CD14-positive monocyte (primary cell): ENCODE measurements around the gene NTM. TPM values are rescaled to one million over a fixed set of nuclear protein-coding genes. Genes with fewer than 3 reads are reported as not detected.

Experiments
- DNase-seq, 3 donors: peaks; one replicate each; pipeline ENCODE4 v3.0.0-alpha.2; 2011 to 2022
- H2AFZ ChIP-seq: 2 replicates; pipeline ENCODE4 v1.6.0; 2012; ENCODE audit warnings: mild to moderate bottlenecking, low read depth, low read length, inconsistent platforms; ENCODE audit not compliant: insufficient read depth, poor library complexity, severe bottlenecking
- H3K27ac ChIP-seq, 2 donors: 1 replicate in 1 of 2; 2 replicates in 1 of 2; pipeline ENCODE4 v1.5.1; 2012 to 2013; ENCODE audit warnings: low read length in 2 of 2, control low read depth in 1 of 2, inconsistent platforms in 1 of 2, low read depth in 1 of 2, mild to moderate bottlenecking in 1 of 2
- H3K27me3 ChIP-seq, 2 donors: one replicate each; pipeline versions ENCODE4 v1.6.0 to v1.6.1; 2011 to 2013; ENCODE audit warnings: low read length in 2 of 2; ENCODE audit not compliant: control insufficient read depth in 2 of 2, insufficient read depth in 2 of 2
- H3K36me3 ChIP-seq, 2 donors: replicated peaks in 1 of 2; 1 replicate in 1 of 2; 2 replicates in 1 of 2; pipeline versions ENCODE4 v1.5.1 to v1.6.1; 2012 to 2013; ENCODE audit warnings: low read length in 2 of 2, control low read depth in 1 of 2, inconsistent platforms in 1 of 2, mild to moderate bottlenecking in 1 of 2; ENCODE audit not compliant: insufficient read depth in 2 of 2, control insufficient read depth in 1 of 2
- H3K4me1 ChIP-seq, 2 donors: 1 replicate in 1 of 2; 2 replicates in 1 of 2; pipeline versions ENCODE4 v1.5.1 to v1.6.1; 2012 to 2013; ENCODE audit warnings: low read length in 2 of 2, control low read depth in 1 of 2, inconsistent platforms in 1 of 2, mild to moderate bottlenecking in 1 of 2, moderate library complexity in 1 of 2; ENCODE audit not compliant: insufficient read depth in 2 of 2, control insufficient read depth in 1 of 2
- H3K4me2 ChIP-seq: replicated peaks from 2 replicates; pipeline ENCODE3; 2012; ENCODE audit warnings: low read length, moderate library complexity, mild to moderate bottlenecking; ENCODE audit not compliant: poor library complexity, severe bottlenecking; ENCODE audit errors: extremely low read depth
- H3K4me3 ChIP-seq, 3 experiments: fragments of 200-600 bp in 1 of 3; sonication (generic) in 1 of 3; replicated peaks in 1 of 3; 1 replicate in 2 of 3; 2 replicates in 1 of 3; pipeline ENCODE4 v1.5.1; 2011 to 2013; ENCODE audit warnings: low read length in 3 of 3, mild to moderate bottlenecking in 3 of 3, control low read depth in 2 of 3, low read depth in 2 of 3, inconsistent platforms in 1 of 3, moderate library complexity in 1 of 3
- H3K79me2 ChIP-seq: 2 replicates; pipeline ENCODE4 v1.6.0; 2012; ENCODE audit warnings: mild to moderate bottlenecking, control low read depth, inconsistent platforms, low read length, moderate library complexity; ENCODE audit not compliant: insufficient read depth
- H3K9ac ChIP-seq: 2 replicates; pipeline ENCODE4 v1.6.0; 2017; ENCODE audit warnings: low read length, mild to moderate bottlenecking; ENCODE audit not compliant: insufficient read depth, poor library complexity, severe bottlenecking
- H3K9me3 ChIP-seq, 2 donors: replicated peaks in 1 of 2; 1 replicate in 1 of 2; 2 replicates in 1 of 2; pipeline versions ENCODE4 v1.5.1 to v1.6.1; 2012 to 2013; ENCODE audit warnings: low read length in 2 of 2, control low read depth in 1 of 2; ENCODE audit not compliant: control insufficient read depth in 1 of 2, insufficient read depth in 1 of 2
- H4K20me1 ChIP-seq: 2 replicates; pipeline ENCODE4 v1.6.0; 2012; ENCODE audit warnings: mild to moderate bottlenecking, low read length, control low read depth, moderate library complexity; ENCODE audit not compliant: insufficient read depth
- H3K27ac Mint-ChIP-seq, 7 donors: one replicate each; pipeline ENCODE4 v1.8.0; 2020; ENCODE audit warnings: mild to moderate bottlenecking in 7 of 7, mixed read lengths in 7 of 7, moderate library complexity in 6 of 7, inconsistent platforms in 2 of 7
- H3K27me3 Mint-ChIP-seq, 3 donors: one replicate each; pipeline ENCODE4 v1.8.0; 2021 to 2022; ENCODE audit warnings: low read depth in 3 of 3, mild to moderate bottlenecking in 3 of 3, mixed read lengths in 3 of 3, moderate library complexity in 3 of 3, inconsistent platforms in 1 of 3
- H3K36me3 Mint-ChIP-seq, 2 donors: one replicate each; pipeline ENCODE4 v1.8.0; 2020; ENCODE audit warnings: mixed read lengths in 2 of 2, inconsistent platforms in 1 of 2, mild to moderate bottlenecking in 1 of 2
- H3K4me1 Mint-ChIP-seq: one replicate; pipeline ENCODE4 v1.8.0; 2020; ENCODE audit warnings: mild to moderate bottlenecking, mixed read lengths
- H3K4me3 Mint-ChIP-seq, 2 donors: one replicate each; pipeline ENCODE4 v1.8.0; 2020; ENCODE audit warnings: mild to moderate bottlenecking in 2 of 2, mixed read lengths in 2 of 2, moderate library complexity in 1 of 2
- H3K9me3 Mint-ChIP-seq, 7 donors: one replicate each; pipeline ENCODE4 v1.8.0; 2020 to 2022; ENCODE audit warnings: mixed read lengths in 7 of 7, mild to moderate bottlenecking in 6 of 7, moderate library complexity in 6 of 7, inconsistent platforms in 2 of 7
- WGBS: methylation state at CpG from one replicate; pipeline ENCODE4 v1.1.5; 2013; ENCODE audit warnings: missing lambda C conversion rate; ENCODE audit not compliant: insufficient coverage; 5-methylcytosine and 5-hydroxymethylcytosine counted together
- intact Hi-C, 2 donors: fragments of 100-400 bp; cut with micrococcal nuclease; formaldehyde crosslinking; loops; one replicate each; pipeline versions ENCODE4 v1.15.0 to v1.15.1; 2023
- polyA plus RNA-seq, 3 donors: library from polyadenylated mRNA; depleted of rRNA in 1 of 3; unstranded in 2 of 3; stranded (reverse) in 1 of 3; fragments of 300-500 nt in 2 of 3; fragments of >200 nt in 1 of 3; fragmentation: Illumina TruSeq in 2 of 3; gene quantifications; 1 replicate in 2 of 3; 2 replicates in 1 of 3; pipeline ENCODE4 v1.2.3, GENCODE V29; 2012 to 2021
- TF ChIP-seq, protein P1 (sequence below): fragments of 200-600 bp; IDR thresholded peaks from one replicate; pipeline ENCODE4 v1.8.0; 2022; ENCODE audit warnings: antibody characterized with exemption, mild to moderate bottlenecking

NTM gene
- polyA plus RNA-seq, 3 donors, result not detected

DNA sequence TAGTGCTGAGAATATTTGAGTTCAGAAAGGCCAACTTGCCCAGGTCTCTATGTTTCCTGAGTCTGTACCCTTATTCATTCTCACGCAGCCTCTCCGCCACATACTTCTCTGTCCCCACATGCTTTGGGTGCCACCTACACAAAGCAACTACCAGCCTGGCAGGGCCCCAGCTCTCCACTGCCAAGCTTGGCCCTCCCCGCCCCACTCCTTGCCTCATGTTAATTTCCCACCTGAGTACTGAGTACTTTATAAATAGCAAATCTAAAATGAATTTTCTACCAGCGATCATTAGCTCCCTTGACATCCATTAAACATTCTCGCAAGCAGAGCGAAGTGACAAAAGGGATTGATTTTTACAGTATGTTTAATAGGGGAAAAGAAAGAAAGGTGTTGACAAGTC, 20.8 kb downstream of the NTM start:
- Mint-ChIP-seq H3K27ac (no peak overlapping the region), H3K36me3 (no peaks in the 10 kb centered on the region), H3K27me3 (peaks cover 2 to 8% (median 2%) of the 10 kb centered on the region in 3 donors), H3K9me3 (peaks cover 0 to 2% (median 0%) of the 10 kb centered on the region in 7 donors), H3K4me3 (no peak overlapping the region), H3K4me1 (no peaks in the 10 kb centered on the region)
- Histone ChIP-seq H3K27ac (no peak overlapping the region), H3K9me3 (no peaks in the 10 kb centered on the region), H3K36me3 (no peaks in the 10 kb centered on the region), H3K9ac (no peak overlapping the region), H2AFZ (no peak overlapping the region), H3K79me2 (no peaks in the 10 kb centered on the region), H4K20me1 (no peaks in the 10 kb centered on the region), H3K27me3 (no peaks in the 10 kb centered on the region), H3K4me2 (no peak overlapping the region), H3K4me1 (no peaks in the 10 kb centered on the region), H3K4me3 (no peak overlapping the region)
- intact Hi-C loops, result no loop called here
- DNase-seq, result no peak
- TF ChIP-seq, protein P1, sequence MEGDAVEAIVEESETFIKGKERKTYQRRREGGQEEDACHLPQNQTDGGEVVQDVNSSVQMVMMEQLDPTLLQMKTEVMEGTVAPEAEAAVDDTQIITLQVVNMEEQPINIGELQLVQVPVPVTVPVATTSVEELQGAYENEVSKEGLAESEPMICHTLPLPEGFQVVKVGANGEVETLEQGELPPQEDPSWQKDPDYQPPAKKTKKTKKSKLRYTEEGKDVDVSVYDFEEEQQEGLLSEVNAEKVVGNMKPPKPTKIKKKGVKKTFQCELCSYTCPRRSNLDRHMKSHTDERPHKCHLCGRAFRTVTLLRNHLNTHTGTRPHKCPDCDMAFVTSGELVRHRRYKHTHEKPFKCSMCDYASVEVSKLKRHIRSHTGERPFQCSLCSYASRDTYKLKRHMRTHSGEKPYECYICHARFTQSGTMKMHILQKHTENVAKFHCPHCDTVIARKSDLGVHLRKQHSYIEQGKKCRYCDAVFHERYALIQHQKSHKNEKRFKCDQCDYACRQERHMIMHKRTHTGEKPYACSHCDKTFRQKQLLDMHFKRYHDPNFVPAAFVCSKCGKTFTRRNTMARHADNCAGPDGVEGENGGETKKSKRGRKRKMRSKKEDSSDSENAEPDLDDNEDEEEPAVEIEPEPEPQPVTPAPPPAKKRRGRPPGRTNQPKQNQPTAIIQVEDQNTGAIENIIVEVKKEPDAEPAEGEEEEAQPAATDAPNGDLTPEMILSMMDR, result no peak
- WGBS, result 100% methylated on average over 2 of the region's 6 CpGs

DNA sequence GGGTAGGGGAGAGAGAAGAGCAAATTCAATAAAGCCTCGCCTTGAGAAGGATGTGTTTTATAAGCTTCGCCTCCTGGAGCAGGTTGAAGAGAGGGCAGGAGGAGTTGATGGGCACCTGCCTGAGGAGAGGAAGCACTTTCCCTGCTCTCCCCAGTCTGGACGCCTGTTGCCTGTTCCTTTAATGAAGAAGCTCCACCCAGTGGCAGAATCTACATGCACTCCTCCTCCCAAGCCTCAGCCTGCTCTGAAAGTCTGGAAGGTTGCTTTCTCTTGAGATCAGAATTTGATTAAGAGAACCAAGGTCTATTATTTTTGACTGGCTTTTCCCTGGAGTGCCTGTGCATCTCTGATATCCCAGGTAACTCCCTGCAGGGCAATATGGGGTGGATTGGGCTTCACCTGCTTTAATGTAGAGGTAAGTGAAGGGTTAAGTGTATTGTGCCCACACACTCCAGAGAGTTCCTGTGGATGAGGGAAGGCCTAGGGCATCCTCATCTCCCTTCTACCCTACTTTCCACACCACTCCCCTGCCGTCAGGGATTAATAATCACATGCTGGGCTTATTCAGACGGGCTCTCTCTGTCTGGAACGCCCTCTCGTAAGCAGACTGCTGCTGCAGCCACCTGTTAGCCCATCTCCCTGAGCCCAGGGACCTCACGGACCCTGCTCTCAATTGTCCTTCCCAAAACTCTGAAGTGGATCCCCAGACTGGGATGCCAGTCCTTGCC, 22.3 kb downstream of the NTM start:
- peaks cover 2 to 6% (median 2%) of the 10 kb centered on the region in 3 donors for H3K27me3 Mint-ChIP-seq
- no peaks in the 10 kb centered on the region for H3K27me3 ChIP-seq
- H3K27ac ChIP-seq, result no peak overlapping the region
- intact Hi-C loops, result no loop called here
- H3K36me3 Mint-ChIP-seq, result no peaks in the 10 kb centered on the region
- WGBS, result 80% methylated on average over 5 of the region's 8 CpGs
- H3K79me2 ChIP-seq, result no peaks in the 10 kb centered on the region
- no peaks in the 10 kb centered on the region for H3K4me1 Mint-ChIP-seq
- TF ChIP-seq, protein P1, result no peak
- H3K36me3 ChIP-seq, result no peaks in the 10 kb centered on the region
- DNase-seq, result no peak
- no peak overlapping the region for H3K4me2 ChIP-seq
- H3K9me3 Mint-ChIP-seq, result peaks cover 0 to 2% (median 0%) of the 10 kb centered on the region in 7 donors
- no peak overlapping the region for H3K9ac ChIP-seq
- peak overlapping the region in 2 of 7 donors; percentile 56 to 63 for H3K27ac Mint-ChIP-seq
- H3K9me3 ChIP-seq, result no peaks in the 10 kb centered on the region
- H3K4me3 Mint-ChIP-seq, result no peak overlapping the region
- no peaks in the 10 kb centered on the region for H4K20me1 ChIP-seq
- H2AFZ ChIP-seq, result no peak overlapping the region
- H3K4me1 ChIP-seq, result no peaks in the 10 kb centered on the region
- no peak overlapping the region for H3K4me3 ChIP-seq
